ENCODE data around the gene PRTN3.

Gene PRTN3

DNA sequence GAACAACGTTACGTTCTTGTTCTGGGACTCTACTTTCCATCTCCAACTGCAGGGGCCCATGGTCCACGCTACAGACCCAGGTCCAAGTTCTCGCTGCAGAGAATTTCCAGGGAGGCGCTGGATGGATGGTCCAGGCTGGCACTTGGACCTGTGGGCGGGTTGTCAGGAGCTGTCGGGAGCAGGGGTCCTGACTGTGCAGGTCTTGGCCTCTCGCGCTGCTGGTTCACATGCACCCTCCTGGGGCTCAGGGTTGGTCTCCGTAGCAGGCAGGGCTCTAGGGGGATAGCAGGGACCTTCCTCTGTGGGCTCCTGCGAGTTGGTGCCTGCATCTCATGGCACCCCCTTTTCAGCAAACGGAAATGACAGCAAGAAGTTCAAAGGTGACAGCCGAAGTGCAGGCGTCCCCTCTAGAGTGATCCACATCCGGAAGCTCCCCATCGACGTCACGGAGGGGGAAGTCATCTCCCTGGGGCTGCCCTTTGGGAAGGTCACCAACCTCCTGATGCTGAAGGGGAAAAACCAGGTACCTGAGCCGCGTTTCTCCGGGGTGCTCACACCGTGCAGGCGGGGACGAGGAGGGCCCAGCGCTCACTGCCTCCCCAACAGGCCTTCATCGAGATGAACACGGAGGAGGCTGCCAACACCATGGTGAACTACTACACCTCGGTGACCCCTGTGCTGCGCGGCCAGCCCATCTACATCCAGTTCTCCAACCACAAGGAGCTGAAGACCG lies 36.9 kb upstream of the PRTN3 start:
- DNase-seq, result no peak

DNA sequence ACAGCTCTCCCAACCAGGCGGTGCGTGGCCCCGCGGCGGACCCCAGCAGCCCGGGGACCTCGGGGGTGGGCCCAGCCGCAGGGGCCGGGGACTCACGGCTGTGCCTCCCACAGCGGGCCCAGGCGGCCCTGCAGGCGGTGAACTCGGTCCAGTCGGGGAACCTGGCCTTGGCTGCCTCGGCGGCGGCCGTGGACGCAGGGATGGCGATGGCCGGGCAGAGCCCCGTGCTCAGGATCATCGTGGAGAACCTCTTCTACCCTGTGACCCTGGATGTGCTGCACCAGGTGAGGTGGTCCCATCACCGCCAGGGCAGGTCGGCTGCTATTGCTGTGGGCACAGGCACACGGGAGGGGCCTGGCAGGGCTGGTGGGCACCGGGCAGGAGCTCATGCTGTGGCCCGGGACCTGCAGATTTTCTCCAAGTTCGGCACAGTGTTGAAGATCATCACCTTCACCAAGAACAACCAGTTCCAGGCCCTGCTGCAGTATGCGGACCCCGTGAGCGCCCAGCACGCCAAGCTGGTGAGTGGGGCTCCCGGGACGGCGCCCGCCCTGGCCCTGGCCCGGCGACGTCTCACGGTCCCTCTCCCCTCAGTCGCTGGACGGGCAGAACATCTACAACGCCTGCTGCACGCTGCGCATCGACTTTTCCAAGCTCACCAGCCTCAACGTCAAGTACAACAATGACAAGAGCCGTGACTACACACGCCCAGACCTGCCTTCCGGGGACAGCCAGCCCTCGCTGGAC lies 36.2 kb upstream of the PRTN3 start:
- no peak for DNase-seq

DNA sequence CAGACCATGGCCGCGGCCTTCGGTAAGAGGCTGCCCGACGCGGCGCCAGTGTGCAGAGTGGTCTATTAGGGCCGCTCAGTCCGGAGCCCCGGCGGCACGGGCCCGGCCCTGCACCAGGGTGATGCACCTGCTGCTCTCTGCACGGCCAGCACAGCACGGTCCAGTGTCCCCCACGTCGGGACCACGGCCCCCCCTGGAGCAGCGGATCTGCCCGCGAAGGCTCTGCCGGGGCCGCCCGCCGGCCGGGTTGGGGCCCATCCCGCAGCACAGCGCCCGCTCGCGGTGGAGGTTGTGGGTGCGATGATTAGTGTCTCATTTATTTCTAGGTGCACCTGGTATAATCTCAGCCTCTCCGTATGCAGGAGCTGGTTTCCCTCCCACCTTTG lies 35.6 kb upstream of the PRTN3 start:
- DNase-seq, result no peak

DNA sequence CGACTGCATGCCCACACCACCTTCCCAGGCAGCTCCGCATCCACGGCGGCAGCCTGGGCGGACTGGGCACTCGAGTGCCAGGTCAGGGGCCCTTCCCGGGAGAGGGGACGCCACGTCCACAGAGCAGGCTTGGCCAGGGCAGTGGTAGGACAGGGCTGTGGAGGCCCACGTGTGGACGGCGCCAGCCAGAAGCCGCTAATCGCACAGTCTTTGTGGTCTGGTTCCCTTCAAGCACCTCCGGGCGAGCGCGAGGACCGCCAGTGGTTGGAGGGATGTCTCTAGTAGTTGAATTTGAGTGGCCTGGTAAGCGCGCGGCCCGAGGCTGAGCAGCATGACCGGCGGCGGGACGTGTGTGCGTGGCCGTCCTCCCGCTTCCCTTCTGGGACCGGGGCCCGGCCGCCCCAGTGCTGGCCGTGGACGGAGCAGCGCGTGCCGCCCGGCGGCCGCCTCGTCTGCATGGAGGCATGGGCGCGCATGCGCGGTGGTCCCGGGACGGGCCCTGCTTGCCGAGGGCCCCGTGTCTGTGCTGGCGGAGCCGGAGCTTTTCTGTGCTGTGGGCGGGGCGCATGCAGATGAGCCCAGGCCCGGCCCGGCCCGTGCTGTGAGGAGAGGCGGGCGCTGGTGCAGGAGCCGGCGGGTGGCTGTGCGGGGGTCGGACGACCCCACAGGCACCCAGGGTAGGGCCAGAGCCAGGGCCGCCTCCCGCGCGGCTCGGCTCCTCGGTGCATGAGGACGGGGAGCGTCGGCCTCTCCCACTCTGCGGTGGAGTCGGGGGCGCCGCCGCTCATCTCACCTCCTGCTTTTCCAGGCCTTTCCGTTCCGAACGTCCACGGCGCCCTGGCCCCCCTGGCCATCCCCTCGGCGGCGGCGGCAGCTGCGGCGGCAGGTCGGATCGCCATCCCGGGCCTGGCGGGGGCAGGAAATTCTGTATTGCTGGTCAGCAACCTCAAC lies 34.9 kb upstream of the PRTN3 start:
- no peak for DNase-seq

DNA sequence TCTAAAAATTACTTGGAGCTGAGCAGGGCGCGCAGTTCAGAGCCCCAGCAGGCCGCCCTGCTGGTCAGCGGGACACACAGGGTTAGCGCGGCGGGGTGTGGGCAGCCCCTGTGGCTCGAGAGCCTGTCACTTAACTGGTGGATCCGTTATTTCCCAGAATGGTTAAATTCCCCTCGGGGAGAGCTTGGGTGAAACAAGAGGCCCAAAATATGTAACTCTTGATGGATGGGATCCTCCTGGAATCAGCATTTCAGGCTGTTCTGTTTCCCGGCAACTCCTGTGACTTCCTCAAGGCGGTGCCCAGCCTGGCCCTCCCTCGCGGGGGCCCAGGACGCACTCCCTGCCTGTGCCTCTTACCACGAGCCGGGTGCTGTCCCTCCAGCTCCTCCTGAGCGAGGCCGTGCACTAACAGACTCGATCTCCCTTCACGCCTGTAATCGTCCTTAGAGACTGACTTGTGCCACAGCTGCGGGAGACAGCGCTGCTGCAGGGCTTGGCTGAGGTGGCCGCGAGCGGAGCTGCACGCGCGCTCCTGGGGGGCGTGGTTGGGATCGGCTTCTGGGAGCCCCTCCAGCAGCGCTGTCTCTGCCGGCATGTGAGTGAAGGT lies 33.9 kb upstream of the PRTN3 start:
- no peak for DNase-seq

DNA sequence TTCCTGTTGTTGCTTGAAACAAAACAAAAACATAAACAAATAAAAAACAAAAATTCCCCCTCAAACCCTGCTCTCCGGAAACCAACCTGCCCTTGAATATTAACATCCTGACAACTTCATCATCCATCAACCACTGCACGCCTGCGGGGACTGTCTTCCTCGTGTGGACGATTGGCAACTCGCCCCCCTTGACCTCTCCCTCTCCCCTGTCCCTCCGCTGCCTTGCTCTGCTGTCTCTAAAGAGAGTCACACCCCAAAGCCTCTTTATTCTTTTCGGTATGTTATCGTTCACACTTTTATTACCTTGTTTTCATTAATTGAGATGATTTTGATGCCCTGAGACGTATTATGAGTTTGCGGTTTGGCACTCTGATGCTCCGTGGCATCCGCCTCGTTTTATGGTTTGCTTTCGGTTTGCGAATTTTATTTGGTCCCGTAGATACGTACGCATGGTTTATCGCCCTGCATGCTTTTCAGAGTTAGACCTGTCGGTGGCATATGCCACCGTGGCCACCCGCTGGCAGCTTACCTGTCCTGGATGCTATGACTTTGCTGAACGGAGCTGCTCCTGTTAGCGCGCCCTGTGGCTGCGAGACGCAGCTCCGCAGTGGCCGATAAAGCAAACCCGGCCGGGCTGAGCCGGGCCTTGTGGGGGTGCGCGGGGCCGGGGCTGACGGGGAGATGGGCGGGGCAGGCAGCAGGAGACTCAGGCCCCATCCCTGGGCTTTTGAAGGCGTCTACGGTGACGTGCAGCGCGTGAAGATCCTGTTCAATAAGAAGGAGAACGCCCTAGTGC lies 33.0 kb upstream of the PRTN3 start:
- DNase-seq, result no peak

DNA sequence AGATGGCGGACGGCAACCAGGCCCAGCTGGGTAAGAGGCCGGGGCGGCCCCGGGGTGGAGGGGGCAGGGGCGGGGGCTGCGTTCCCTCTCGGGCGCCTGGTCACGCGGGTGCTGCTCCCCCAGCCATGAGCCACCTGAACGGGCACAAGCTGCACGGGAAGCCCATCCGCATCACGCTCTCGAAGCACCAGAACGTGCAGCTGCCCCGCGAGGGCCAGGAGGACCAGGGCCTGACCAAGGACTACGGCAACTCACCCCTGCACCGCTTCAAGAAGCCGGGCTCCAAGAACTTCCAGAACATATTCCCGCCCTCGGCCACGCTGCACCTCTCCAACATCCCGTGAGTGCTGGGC lies 32.4 kb upstream of the PRTN3 start:
- no peak for DNase-seq

DNA sequence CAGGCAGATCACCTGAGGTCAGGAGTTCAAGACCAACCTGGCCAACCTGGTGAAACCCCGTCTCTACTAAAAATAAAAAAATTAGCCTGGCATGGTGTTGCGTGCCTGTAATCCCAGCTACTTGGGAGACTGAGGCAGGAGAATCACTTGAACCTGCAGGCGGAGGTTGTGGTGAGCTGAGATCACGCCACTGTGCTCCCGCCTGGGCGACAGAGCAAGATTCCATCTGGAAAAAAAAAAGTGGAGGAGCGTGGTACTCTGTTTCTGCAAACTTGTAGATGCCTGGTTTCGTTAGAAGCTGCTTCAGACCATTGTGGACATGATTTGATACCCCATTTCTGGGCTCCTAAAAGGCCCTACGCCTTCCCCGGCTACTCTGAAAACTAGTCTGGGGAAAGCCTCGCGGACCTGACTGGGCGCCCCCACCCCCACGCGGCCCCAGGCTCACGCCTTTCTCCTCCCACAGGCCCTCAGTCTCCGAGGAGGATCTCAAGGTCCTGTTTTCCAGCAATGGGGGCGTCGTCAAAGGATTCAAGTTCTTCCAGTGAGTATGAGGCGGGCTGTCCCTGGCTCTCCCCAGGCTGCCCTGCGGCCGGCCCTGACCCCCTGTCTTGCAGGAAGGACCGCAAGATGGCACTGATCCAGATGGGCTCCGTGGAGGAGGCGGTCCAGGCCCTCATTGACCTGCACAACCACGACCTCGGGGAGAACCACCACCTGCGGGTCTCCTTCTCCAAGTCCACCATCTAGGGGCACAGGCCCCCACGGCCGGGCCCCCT lies 30.5 kb upstream of the PRTN3 start:
- DNase-seq, result no peak

DNA sequence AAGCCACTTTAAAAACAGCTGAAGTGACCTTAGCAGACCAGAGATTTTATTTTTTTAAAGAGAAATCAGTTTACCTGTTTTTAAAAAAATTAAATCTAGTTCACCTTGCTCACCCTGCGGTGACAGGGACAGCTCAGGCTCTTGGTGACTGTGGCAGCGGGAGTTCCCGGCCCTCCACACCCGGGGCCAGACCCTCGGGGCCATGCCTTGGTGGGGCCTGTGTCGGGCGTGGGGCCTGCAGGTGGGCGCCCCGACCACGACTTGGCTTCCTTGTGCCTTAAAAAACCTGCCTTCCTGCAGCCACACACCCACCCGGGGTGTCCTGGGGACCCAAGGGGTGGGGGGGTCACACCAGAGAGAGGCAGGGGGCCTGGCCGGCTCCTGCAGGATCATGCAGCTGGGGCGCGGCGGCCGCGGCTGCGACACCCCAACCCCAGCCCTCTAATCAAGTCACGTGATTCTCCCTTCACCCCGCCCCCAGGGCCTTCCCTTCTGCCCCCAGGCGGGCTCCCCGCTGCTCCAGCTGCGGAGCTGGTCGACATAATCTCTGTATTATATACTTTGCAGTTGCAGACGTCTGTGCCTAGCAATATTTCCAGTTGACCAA lies 29.8 kb upstream of the PRTN3 start:
- DNase-seq, result no peak

DNA sequence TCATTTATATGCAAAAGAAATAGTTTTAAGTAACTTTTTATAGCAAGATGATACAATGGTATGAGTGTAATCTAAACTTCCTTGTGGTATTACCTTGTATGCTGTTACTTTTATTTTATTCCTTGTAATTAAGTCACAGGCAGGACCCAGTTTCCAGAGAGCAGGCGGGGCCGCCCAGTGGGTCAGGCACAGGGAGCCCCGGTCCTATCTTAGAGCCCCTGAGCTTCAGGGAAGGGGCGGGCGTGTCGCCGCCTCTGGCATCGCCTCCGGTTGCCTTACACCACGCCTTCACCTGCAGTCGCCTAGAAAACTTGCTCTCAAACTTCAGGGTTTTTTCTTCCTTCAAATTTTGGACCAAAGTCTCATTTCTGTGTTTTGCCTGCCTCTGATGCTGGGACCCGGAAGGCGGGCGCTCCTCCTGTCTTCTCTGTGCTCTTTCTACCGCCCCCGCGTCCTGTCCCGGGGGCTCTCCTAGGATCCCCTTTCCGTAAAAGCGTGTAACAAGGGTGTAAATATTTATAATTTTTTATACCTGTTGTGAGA lies 29.2 kb upstream of the PRTN3 start:
- DNase-seq, result no peak

DNA sequence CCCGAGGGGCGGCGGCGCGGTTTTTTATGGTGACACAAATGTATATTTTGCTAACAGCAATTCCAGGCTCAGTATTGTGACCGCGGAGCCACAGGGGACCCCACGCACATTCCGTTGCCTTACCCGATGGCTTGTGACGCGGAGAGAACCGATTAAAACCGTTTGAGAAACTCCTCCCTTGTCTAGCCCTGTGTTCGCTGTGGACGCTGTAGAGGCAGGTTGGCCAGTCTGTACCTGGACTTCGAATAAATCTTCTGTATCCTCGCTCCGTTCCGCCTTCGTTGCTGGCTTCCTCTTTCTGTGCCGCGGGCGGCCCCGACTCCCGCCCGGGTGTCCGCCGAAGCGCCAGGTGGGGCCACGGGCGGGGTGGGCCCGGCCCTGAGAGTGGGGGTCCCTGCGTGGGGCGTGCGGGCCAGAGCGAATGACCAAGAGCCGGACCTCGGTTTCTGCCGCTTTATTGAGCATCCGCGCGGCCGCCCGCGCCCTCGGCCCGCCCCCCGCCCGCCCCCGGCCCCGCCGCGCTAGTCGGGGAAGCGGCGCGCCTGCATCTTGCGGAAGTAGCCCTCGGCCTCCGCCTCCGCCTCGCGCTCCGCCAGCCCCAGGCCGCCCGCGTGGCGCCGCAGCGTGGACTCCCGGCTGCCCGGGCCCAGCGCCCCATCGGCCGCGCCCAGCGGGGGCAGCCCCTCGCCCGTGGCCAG lies 28.6 kb upstream of the PRTN3 start:
- DNase-seq, result no peak

DNA sequence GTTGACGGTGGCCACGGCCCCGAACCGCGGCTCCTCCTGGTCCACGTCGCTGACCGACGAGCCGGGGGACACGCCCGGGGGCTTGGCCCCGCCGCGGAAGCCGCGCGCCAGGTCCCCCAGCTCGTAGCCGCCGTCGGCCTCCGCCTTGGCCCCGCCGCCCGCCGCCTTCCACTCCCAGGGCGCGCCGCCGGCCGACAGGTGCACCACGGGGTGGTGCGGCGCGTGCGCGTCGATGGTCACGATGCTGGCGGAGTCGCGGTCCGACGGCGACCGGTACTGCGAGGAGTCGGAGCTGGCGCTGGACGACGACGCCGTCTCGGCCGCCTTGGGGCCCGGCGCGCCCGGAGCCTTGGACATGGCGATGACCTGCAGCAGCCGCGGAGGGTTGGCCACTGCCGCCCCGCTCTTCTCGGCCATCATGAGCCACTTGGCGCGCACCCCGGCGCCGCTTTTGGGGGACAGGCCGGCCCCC lies 28.0 kb upstream of the PRTN3 start:
- DNase-seq, result no peak

DNA sequence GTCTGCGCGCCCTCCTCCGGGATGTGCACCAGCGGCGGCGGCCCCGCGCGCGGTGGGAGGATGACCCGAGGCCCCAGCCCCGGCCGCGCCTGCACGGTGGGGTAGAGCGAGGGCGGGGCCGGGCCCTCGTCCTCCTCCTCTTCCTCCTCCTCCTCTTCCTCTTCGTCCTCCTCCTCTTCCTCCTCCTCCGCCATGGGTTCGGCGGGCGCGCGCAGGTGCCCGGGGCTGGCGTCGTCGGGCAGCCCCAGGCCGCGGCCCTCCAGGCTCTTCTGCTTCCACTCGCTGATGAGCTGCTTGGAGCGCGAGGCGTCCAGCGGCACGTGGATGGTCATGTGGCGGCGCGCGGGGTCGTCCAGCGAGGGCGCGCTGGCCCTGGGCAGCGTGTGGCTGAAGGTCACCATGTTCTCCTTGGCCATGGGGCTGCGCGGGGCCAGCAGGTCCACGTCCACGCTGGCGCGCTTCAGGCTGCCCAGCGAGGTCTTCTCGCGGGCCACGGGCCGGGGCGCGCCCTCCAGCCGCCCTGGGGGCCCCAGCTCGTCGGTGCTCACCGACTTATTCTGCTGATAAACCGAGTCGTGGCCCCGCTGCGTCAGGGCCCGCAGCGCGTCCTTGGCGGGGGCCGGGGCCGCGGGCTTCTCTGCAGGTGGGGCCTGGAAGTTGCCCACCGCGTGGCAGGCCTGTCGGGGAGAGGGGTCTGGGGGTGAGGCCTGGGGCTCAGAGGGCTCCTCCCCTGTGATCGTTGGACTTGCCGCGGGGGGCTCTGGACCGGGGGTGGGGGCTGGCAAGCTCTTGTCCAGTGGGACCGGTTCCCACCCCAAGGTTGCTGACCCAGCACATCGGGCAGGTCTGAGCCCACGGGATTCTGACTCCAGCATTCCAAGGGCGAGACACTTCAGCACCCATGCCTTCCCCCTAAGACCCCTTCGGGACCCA lies 27.3 kb upstream of the PRTN3 start:
- DNase-seq, result no peak

DNA sequence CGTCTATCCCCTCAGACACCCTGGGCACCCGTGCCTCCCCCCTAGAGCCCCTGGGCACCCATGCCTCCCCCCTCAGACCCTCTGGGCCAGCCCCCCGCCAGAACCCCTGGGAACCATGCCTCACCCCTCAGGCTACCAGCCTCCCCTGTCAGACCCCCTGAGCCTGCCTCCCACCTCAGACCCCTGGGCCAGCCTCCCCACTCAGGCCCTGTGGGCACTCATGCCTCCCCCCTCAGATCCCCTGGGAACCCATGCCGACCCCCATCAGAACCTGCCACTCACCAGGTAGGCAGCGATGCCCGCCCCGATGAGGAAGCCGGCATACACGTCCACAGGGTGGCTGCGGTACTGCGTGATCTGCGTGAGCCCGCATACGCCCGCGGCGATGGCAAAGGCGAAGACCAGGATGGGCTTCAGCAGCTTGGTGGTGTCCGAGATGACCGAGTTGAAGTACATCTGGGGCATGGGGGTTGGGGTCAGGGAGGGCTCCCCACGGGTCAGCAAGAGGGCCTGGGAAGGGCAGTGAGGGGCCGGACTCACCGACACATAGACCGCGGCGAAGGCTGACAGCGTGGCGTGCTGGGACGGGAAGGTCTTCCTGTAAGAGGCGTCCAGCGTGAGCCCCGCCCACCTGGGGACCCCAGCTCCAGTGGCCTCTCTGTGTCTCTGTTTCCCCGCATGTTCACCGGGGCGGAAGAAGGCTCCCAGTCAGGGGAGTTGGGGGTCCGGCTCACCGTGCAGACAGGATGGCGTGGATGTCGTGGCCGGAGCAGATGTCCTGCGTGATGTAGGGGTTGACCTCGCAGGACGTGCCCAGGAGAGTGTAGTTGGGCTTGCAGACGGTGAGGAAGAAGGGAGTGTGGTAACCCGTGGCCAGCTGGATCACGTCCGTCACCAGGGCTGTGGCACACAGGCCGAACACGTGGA lies 26.4 kb upstream of the PRTN3 start:
- DNase-seq, result no peak

DNA sequence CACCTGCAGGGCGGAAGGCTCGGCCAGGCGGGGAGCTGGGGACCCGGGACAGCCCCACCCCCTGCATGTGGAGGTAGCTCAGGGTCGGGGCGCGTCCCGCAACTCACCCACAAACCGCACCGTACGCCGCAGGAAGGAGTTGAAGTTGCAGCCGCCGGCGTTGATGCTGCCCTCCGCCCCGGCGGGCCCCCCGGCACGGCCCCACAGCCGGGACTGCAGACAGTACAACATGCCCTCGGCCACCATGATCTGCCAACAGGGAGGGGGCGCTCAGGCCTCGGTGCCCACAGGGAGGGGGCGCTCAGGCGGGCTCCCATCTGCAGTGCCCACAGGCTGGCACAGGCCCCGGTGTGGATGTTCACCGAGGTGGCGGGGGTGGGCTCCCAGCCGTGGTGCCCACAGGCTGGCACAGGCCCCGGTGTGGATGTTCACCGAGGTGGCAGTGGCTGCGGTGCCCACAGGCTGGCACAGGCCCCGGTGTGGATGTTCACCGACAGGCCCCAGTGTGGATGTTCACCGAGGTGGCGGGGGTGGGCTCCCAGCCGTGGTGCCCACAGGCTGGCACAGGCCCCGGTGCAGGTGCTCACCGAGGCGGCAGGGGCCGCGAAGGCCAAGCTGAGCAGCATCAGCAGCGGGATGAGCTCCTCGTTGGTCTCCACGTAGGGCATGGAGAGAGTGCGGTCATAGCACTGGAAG lies 25.6 kb upstream of the PRTN3 start:
- no peak for DNase-seq

DNA sequence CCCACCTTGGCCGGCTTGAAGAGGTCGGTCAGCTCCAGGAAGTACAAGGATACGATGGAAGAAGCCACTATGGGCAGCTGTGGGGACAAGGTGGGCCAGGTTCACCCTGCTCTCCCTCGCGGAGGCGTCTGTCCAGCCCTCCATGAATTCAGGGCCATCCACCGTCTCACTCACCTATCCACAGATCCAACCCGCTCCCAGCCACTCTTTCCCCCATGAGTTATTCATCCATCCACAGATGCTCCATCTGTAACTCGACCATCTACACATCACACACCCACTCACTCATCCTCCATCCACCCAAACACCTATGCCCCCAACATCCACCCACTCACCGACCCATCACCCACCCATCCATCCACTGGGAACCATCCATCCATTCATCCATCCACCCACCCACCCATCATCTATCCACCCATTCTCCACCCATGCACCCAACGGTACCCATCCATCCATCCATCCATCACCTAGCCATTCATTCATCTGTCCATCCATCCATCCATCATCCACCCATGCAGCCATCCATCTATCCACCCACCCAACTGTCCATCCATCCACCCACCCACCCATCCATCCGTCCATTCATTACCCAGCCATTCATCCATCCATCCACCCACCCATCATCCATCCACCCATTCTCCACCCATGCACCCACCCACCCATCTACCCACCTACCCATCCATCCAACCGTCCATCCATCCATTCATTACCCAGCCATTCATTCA lies 24.9 kb upstream of the PRTN3 start:
- no peak for DNase-seq

Data from DMS 273 treated with DMSO at 0.1 percent for 48 hours (cell line).